ENCODE data around the gene RASSF7.

- TF ChIP-seq CTCF (IDR thresholded peaks at IDR 0.05) (no peak), POLR2A (IDR thresholded peaks at IDR 0.05) (no peak)
These were observed 8.6 kb downstream of the RASSF7 start for GRCh38 chr11:569158-569885.
